LNCAP (cell line): ENCODE measurements around the gene DPH7.

Experiments
- CTCF ChIP-seq: fragments of 450-650 bp; IDR thresholded peaks from 2 replicates; pipeline ENCODE4 v1.5.1; 2017; ENCODE audit warnings: mild to moderate bottlenecking

Gene DPH7

GRCh38 chr9:137607141-137607857 lies 28.6 kb upstream of the DPH7 start:
- no peak for TF ChIP-seq CTCF

GRCh38 chr9:137606734-137607138 lies 28.0 kb upstream of the DPH7 start:
- TF ChIP-seq CTCF = no peak

- no peak for TF ChIP-seq CTCF
Measured at GRCh38 chr9:137606005-137606621, 27.4 kb upstream of the DPH7 start.

- TF ChIP-seq CTCF = no peak
Measured at GRCh38 chr9:137605121-137606004, 26.6 kb upstream of the DPH7 start, which contains the start of gene ARRDC1. TSS of gene ARRDC1 (plus strand) at chr9:137605686. CDS start at chr9:137605718, 32 bp downstream.

- TF ChIP-seq CTCF = no peak
Measured at GRCh38 chr9:137604345-137605086, 25.8 kb upstream of the DPH7 start.

- no peak for TF ChIP-seq CTCF
Measured at GRCh38 chr9:137603879-137604278, 25.2 kb upstream of the DPH7 start.

- TF ChIP-seq CTCF = no peak
Measured at GRCh38 chr9:137602661-137603060, 23.9 kb upstream of the DPH7 start.
